Panc1 (cell line): ENCODE data around the gene MARCHF3.

Source experiments
- REST ChIP-seq, 2 experiments: IDR thresholded peaks; 2 replicates each; pipeline ENCODE4 v1.6.1; 2011 to 2012; ENCODE audit warnings: low read depth in 2 of 2, control low read depth in 1 of 2, low read length in 1 of 2, mild to moderate bottlenecking in 1 of 2, moderate library complexity in 1 of 2; ENCODE audit not compliant: insufficient read depth in 1 of 2
- TF ChIP-seq, protein P1 (sequence below): fragments of 450-650 bp; IDR thresholded peaks from 2 replicates; pipeline ENCODE4 v1.5.1; 2017; ENCODE audit warnings: mild to moderate bottlenecking

DNA sequence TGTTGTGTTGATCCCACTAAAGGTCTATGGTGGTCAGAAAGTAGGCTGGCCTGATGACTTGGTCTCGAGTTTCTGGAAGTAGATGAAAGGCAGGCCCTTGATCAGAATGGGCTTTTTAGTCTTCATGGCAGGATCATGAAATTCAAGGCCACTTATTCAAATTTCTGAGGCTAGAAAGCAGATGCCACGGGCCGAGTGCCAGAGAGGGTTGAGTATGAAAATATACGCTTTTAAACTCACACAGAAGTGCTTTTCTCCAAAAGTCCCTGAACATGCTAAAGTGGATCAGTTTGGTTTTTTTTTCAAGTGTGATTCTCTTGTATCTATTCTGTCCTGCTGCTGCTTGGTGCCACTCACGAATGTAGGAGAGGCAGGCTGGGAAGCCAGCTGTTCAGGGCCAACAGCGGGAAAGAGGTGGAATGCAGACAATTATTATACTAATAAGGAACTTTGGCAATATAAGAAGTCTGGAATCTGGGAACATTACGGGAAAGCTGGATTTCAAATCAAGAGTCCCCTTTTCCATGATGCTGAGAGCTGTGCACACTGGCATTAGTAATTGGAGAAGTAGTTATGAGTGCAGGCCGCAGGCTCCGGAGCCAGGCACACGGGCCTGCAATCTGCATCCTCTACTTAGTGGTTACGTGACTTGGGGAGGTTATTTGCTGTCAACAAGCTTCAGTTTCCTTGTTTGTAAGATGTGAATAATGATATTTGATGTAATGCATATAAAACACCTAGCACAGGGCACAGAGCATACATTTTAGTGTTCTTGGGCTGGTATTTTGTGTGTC is 157.6 kb downstream of the MARCHF3 start:
- TF ChIP-seq REST (IDR thresholded peaks at IDR 0.05; ENCODE audit: insufficient read depth in 1 of 2, low read depth in 2 of 2, low read length in 1 of 2): no peak
- TF ChIP-seq, protein P1, sequence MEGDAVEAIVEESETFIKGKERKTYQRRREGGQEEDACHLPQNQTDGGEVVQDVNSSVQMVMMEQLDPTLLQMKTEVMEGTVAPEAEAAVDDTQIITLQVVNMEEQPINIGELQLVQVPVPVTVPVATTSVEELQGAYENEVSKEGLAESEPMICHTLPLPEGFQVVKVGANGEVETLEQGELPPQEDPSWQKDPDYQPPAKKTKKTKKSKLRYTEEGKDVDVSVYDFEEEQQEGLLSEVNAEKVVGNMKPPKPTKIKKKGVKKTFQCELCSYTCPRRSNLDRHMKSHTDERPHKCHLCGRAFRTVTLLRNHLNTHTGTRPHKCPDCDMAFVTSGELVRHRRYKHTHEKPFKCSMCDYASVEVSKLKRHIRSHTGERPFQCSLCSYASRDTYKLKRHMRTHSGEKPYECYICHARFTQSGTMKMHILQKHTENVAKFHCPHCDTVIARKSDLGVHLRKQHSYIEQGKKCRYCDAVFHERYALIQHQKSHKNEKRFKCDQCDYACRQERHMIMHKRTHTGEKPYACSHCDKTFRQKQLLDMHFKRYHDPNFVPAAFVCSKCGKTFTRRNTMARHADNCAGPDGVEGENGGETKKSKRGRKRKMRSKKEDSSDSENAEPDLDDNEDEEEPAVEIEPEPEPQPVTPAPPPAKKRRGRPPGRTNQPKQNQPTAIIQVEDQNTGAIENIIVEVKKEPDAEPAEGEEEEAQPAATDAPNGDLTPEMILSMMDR: no peak
